Vagina (tissue), 2 donors: ENCODE data around the gene JHY. TPM values are rescaled to one million over a fixed set of nuclear protein-coding genes. Genes with fewer than 3 reads are reported as not detected.
"Not testable (repeated sequence)": the region's sequence is repeated elsewhere in the genome, so short reads cannot be mapped to it uniquely, and the experiment has no call there.

ENCODE experiments used
- DNase-seq, 2 donors: peaks; one replicate each; pipeline ENCODE4 v3.0.0-alpha.2; 2017; ENCODE audit errors: extremely low spot score in 2 of 2
- H3K27ac ChIP-seq: fragments of 200-600 bp; sonication (generic); one replicate; pipeline ENCODE4 v1.5.1; 2019
- H3K27me3 ChIP-seq: fragments of 200-600 bp; sonication (generic); one replicate; pipeline ENCODE4 v1.5.1; 2019
- H3K36me3 ChIP-seq, 2 donors: fragments of 200-600 bp; sonication (generic); one replicate each; pipeline ENCODE4 v1.5.1; 2017 to 2019
- H3K4me1 ChIP-seq: fragments of 200-600 bp; sonication (generic); one replicate; pipeline ENCODE4 v1.5.1; 2019
- H3K4me3 ChIP-seq, 2 donors: fragments of 200-600 bp; sonication (generic); 1 replicate in 1 of 2; 2 replicates in 1 of 2; pipeline ENCODE4 v1.5.1; 2016 to 2019
- H3K9me3 ChIP-seq: fragments of 200-600 bp; sonication (generic); one replicate; pipeline ENCODE4 v1.5.1; 2019
- POLR2A ChIP-seq, 2 donors: fragments of 450-650 bp; IDR thresholded peaks; one replicate each; pipeline ENCODE4 v1.6.1; 2017; ENCODE audit warnings: antibody characterized with exemption in 2 of 2, mild to moderate bottlenecking in 2 of 2, moderate library complexity in 2 of 2
- POLR2AphosphoS5 ChIP-seq, 2 donors: sonication (generic); formaldehyde crosslinking; IDR thresholded peaks; one replicate each; pipeline ENCODE4 v1.9.0; 2017; ENCODE audit warnings: antibody characterized with exemption in 2 of 2, mild to moderate bottlenecking in 2 of 2, low read depth in 1 of 2; ENCODE audit not compliant: insufficient read depth in 1 of 2
- intact Hi-C: fragments of 100-400 bp; cut with DNase I; formaldehyde crosslinking; loops from one replicate; pipeline ENCODE4 v1.15.1; 2023
- total RNA-seq: library from RNA; depleted of rRNA; stranded (reverse); fragments of >200 nt; gene quantifications from one replicate; pipeline ENCODE4 v1.2.3, GENCODE V29; 2016
- TF ChIP-seq, protein P1 (sequence below), 3 experiments: fragments of 450-650 bp in 2 of 3; fragments of 200-600 bp in 1 of 3; sonication (generic) in 1 of 3; IDR thresholded peaks; one replicate each; pipeline ENCODE4 v1.5.1; 2017 to 2019; ENCODE audit warnings: antibody characterized with exemption in 3 of 3, mild to moderate bottlenecking in 2 of 3, moderate library complexity in 2 of 3

JHY gene
- total RNA-seq, 1 donor from 2014 or later: 7.6 TPM

GRCh38 chr11:122853971-122854446, 28.6 kb upstream of the JHY start:
- TF ChIP-seq POLR2A (IDR thresholded peaks at IDR 0.05) (no peak), POLR2AphosphoS5 (IDR thresholded peaks at IDR 0.05; ENCODE audit: insufficient read depth in 1 of 2, low read depth in 1 of 2) (peak in 1 of 2 donors; percentile 33)
- TF ChIP-seq, protein P1, sequence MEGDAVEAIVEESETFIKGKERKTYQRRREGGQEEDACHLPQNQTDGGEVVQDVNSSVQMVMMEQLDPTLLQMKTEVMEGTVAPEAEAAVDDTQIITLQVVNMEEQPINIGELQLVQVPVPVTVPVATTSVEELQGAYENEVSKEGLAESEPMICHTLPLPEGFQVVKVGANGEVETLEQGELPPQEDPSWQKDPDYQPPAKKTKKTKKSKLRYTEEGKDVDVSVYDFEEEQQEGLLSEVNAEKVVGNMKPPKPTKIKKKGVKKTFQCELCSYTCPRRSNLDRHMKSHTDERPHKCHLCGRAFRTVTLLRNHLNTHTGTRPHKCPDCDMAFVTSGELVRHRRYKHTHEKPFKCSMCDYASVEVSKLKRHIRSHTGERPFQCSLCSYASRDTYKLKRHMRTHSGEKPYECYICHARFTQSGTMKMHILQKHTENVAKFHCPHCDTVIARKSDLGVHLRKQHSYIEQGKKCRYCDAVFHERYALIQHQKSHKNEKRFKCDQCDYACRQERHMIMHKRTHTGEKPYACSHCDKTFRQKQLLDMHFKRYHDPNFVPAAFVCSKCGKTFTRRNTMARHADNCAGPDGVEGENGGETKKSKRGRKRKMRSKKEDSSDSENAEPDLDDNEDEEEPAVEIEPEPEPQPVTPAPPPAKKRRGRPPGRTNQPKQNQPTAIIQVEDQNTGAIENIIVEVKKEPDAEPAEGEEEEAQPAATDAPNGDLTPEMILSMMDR (IDR thresholded peaks at IDR 0.05): peak; percentile 36 to 66 (median 55)
- no peaks in the 10 kb centered on the region for H3K36me3 ChIP-seq

DNA sequence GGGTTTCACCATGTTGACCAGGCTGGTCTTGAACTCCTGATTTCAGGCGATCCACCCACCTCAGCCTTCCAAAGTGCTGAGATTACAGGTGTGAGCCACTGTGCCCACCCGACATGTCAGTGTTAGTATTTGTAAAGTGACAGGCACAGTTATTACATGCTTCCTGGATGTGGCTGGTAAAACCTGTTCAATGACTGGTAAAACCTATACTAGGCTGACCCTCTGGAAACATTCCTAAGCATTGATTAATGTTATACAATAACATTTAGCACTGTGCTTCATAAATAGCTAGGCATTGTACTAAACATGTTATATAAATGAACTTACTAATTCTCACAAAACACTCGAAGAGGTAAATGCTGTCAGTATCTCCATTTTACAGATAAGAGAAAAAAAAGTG, 20.9 kb upstream of the JHY start:
- DNase-seq: no peak

More at GRCh38 chr11:122853971-122854446, 28.6 kb upstream of the JHY start:
- Histone ChIP-seq H3K9me3 (no peaks in the 10 kb centered on the region), H3K4me1 (no peaks in the 10 kb centered on the region), H3K27me3 (no peaks in the 10 kb centered on the region), H3K4me3 (no peak overlapping the region), H3K27ac (no peak overlapping the region)
- intact Hi-C loops: loop anchor here (10.0 kb wide), 1 partner anchor 59 kb away; no protein-coding TSS in a partner anchor
- no peak for DNase-seq

GRCh38 chr11:122862091-122862490, 20.5 kb upstream of the JHY start:
- Histone ChIP-seq H3K4me1 (no peaks in the 10 kb centered on the region), H3K4me3 (no peak overlapping the region), H3K9me3 (no peaks in the 10 kb centered on the region), H3K27me3 (no peaks in the 10 kb centered on the region), H3K36me3 (no peaks in the 10 kb centered on the region), H3K27ac (no peak overlapping the region)
- intact Hi-C loops: loop anchor here (10.0 kb wide), 1 partner anchor 163 kb away; no protein-coding TSS in a partner anchor
- DNase-seq: no peak
- no peak for TF ChIP-seq POLR2AphosphoS5 (IDR thresholded peaks at IDR 0.05; ENCODE audit: insufficient read depth in 1 of 2, low read depth in 1 of 2)
- TF ChIP-seq POLR2A (IDR thresholded peaks at IDR 0.05): no peak
- TF ChIP-seq, protein P1 (IDR thresholded peaks at IDR 0.05): no peak

More for the DNA sequence above, 20.9 kb upstream of the JHY start:
- TF ChIP-seq, protein P1 (IDR thresholded peaks at IDR 0.05): no peak
- TF ChIP-seq POLR2A (IDR thresholded peaks at IDR 0.05): no peak
- no peak for TF ChIP-seq POLR2AphosphoS5 (IDR thresholded peaks at IDR 0.05; ENCODE audit: insufficient read depth in 1 of 2, low read depth in 1 of 2)
- Histone ChIP-seq H3K9me3 (no peaks in the 10 kb centered on the region), H3K27ac (no peak overlapping the region), H3K36me3 (no peaks in the 10 kb centered on the region), H3K4me1 (no peaks in the 10 kb centered on the region), H3K27me3 (no peaks in the 10 kb centered on the region), H3K4me3 (no peak overlapping the region)
- intact Hi-C loops: loop anchor here (10.0 kb wide), 1 partner anchor 163 kb away; no protein-coding TSS in a partner anchor

DNA sequence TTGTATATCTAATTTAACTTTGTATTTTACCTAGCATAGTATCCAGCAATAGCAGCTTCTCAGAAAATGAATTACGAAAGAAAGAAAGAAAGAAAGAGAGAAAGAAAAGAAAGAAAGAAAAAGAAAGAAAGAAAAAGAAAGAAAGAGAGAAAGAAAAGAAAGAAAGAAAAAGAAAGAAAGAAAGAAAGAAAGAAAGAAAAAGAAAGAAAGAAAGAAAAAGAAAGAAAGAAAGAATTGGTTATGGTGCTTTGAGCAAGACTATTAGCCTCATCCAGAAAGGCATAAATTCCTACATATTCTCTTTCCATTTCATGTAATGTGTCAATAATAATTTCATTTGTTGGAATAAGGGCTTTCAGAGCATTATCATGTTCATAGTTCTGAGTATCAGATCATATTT, 19.4 kb upstream of the JHY start:
- H3K4me3 ChIP-seq, H3K27ac ChIP-seq, H3K9me3 ChIP-seq, H3K27me3 ChIP-seq, DNase-seq, H3K4me1 ChIP-seq, H3K36me3 ChIP-seq: not testable (repeated sequence)
- intact Hi-C loops: loop anchor here (10.0 kb wide), 1 partner anchor 162 kb away; no protein-coding TSS in a partner anchor

DNA sequence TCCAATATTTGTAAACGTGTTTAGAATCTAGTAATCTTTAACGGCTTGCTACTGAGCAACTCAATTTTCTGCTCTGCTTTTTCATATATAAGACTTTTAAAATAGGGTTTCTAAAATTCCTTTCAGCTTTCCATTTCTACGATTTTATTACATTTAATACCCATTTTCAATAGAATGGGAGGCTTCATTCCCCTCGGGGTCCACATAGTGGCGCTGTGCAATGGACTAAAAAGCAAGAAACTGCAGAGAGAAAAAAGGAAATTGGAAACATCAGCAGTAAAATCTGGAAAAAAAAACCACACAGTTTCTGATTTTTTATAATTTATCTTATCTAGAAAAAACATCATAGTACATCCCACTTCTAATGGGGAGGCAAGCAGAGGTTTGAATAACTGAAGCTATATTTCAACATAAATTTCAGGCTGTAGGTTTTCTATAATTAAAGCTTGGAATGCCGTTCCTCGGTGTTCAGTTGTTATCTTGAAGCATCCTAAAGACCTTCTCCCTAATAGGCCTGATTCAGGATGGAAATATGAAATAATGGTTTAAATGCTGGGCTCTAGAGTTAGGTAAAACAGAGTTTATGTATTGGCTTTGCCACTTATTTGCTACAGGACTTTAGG, 18.7 kb upstream of the JHY start:
- TF ChIP-seq POLR2AphosphoS5 (IDR thresholded peaks at IDR 0.05; ENCODE audit: insufficient read depth in 1 of 2, low read depth in 1 of 2): no peak
- TF ChIP-seq, protein P1 (IDR thresholded peaks at IDR 0.05): peak; percentile 45 to 58 (median 48)
- TF ChIP-seq POLR2A (IDR thresholded peaks at IDR 0.05): no peak
- Histone ChIP-seq H3K9me3 (no peaks in the 10 kb centered on the region), H3K27ac (no peak overlapping the region), H3K36me3 (no peaks in the 10 kb centered on the region), H3K4me1 (no peaks in the 10 kb centered on the region), H3K4me3 (no peak overlapping the region), H3K27me3 (no peaks in the 10 kb centered on the region)
- intact Hi-C loops: loop anchor here (10.0 kb wide), 1 partner anchor 161 kb away; no protein-coding TSS in a partner anchor
- no peak for DNase-seq
